Measurements from ENCODE around the gene NR6A1. TPM values are rescaled to one million over a fixed set of nuclear protein-coding genes. Genes with fewer than 3 reads are reported as not detected.
"Not testable (repeated sequence)": the region's sequence is repeated elsewhere in the genome, so short reads cannot be mapped to it uniquely, and the experiment has no call there.

NR6A1 gene
- polyA plus RNA-seq, 4 donors: 0.66 to 1.9 (median 1.3) TPM

GRCh38 chr9:124624735-124624992 is 146.4 kb downstream of the NR6A1 start:
- no peak for DNase-seq (ENCODE audit: low read depth in 4 of 4, low spot score in 2 of 4)

DNA sequence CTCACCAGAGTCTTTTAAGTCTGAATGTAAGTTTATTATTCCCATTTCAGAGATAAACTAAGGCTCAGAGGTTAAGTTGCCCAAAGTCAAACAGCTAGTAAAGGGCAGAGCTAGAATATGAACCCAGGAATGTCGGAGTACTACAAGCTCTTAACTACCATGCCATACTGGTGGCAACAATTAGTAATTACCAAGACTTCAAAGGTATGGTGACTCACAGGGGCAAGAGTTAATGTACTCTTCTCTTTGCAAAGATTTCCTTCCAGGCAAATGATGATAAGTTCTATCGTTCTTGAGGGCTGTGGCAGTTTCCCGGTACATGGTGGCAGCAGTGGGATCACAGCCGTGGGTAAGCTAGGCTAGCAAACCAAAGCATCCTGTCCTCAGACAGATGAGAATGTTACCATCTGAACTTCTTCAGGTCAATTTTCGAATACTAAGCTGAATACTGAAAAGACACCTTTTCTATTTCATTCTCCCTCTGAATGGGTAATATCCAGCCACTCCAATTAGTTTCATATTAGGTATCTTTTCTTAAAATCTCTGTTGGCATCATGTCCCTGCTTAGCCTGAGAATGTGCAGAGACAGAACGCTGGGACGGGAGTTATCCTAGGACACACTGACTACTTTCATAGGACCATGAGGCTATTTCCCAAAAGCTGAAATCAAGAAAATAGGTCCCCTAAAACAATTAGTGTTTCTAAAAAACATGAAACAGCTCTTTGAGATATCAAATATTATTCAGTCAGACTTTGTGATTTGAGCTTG is 147.0 kb downstream of the NR6A1 start:
- DNase-seq (ENCODE audit: low read depth in 4 of 4, low spot score in 2 of 4): no peak

GRCh38 chr9:124622882-124623281 is 148.2 kb downstream of the NR6A1 start:
- no peak for DNase-seq (ENCODE audit: low read depth in 4 of 4, low spot score in 2 of 4)

DNA sequence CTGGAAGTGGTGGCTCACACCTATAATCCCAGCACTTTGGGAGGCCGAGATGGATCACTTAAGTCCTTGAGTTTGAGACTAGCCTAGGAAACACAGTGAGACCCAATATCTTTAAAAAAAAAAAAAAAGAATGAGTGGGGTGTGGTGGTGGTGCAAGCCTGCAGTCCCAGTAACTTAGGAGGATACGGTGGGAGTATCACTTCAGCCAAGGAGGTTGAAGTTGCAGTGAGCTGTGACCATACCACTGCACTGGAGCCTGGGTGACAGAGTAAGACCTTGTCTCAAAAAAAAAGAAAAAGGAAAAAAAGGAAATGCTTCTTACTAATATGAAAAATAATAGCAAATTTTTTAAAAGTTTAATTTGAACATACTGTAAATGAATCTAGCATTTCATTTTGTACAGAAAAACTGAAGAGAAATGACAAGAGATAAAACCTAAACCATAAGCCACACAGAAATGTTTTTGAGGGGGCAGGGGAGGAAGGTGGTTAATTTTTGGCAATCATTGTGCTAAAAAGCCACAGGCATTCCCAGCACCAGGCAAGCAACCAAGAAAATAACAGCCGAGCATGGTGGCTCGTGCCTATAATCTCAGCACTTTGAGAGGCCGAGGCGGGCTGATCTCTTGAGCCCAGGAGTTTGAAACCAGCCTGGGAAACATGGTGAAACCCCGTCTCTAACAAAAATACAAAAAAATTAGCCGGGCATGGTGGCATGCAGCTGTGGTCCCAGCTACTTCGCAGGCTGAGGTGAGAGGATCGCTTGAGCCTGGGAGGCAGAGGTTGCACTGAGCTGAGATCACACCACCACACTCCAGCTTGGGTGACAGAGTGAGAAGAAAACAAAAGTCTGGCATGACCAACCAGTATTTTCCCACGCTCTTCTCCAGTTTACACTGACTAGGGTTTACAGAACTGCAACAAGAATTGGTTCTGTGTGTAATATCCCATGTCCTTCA is 149.5 kb downstream of the NR6A1 start:
- no peak for DNase-seq (ENCODE audit: low read depth in 4 of 4, low spot score in 2 of 4)

DNA sequence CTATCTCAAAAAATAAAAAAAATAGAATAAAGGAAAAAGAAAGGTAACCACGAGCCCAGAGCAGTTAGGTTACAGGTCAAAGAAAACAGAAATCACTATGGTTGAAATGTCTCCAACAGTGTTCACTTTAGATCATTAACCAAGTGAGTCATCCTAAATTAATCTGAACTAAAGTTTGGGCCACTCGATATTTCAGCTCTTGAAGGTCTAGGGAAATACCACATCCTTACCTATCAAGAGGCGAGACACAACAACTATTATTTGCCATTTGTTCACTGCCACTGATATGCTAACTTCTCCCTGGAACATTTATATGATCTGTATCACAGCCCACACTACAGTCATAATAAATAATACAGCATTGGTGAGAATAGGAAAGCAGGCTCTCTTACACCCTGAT is 152.6 kb downstream of the NR6A1 start:
- DNase-seq (ENCODE audit: low read depth in 4 of 4, low spot score in 2 of 4): no peak

DNA sequence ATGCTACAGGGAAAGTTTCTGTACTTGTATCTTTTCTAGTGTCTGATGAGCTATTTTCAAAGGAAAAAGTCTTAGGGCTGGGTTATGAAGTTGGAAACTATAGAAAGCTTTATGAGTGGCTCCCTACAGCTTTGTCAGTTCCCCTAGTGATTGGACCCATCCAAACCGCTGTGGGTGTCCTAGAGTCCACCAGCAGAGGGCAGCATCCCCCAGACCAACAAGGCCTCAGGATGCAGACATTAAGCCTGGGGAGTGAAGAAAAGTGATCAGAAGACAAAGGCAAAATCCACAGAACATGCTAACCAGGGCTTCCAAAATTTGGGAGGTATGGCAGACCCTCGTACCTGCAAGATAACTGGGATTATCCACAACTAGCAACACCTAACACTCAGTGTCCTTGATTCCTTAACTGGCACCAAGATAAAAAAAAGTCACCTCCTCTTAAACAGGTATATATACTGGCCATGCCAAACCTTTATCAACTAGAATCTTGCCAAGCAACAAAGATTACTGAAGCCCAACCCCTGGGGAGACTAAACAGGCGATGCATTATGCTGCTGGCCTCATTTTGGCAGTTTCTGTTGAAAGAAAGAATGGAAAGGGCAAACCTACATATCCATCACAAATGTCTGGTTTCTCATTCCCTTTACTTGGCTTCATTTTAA is 153.5 kb downstream of the NR6A1 start:
- DNase-seq (ENCODE audit: low read depth in 4 of 4, low spot score in 2 of 4): peak; percentile 45 to 71 (median 60)

DNA sequence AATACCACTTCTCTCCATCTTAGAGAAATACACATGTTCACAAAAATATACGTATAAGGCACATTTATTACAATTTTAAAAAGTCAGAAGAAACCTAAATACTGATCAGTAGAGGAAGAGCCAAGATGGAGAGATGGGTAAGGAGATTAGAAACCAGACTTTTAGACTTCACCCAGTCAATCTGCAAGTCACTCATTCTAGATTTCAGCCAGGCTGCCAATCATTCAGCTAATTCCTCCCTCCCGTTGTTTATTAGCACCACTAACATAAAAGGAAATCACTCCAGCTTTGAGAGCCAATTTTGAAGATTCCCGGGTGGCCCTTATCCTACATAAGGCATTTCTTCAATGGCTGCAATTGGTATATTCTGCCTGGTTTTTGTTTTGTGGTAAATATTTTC is 154.2 kb downstream of the NR6A1 start:
- DNase-seq (ENCODE audit: low read depth in 4 of 4, low spot score in 2 of 4): no peak

DNA sequence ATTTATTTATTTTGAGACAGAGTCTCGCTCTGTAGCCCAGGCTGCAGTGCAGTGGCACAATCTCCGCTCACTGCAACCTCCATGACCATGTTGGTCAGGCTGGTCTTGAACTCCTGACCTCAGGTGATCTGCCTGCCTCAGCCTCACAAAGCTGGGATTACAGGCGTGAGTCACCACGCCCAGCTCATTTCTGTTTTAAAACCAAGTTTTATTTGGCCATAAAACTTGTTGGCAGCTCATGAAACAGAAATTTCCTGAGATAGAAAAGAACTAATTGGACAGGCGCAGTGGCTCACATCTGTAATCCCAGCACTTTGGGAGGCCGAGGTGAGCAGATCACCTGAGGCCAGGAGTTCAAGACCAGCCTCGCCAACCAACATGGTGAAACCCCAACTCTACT is 155.3 kb downstream of the NR6A1 start:
- DNase-seq (ENCODE audit: low read depth in 4 of 4, low spot score in 2 of 4): not testable (repeated sequence)

DNA sequence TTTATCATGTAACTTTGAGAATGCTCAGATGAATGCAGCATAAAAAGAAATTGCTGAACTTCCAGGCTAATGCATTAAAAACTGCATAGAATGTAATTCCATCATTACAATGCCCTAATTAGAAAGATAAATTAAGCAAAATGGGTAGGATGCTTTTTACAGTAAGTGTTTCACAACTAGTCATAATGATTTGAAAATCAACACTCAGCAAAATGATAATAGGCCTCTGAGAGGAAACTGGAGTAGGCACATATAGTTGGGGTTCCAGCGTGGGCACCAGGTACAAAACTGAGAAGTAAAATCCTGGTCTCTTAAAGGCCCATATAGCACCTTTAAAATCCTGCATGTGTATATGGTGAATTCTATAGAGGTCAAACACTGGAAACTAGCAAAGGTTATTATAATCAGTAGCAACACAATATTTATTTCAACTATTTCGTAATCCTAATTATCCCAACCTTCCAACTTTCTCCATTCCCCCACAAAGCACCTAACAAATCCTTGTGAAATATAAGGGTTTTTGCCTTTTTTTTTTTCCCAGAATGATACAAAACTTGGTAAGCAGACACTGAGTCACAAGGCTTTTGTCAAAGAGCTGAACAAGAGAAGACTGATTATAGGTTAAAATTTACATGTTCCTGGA is 155.9 kb downstream of the NR6A1 start:
- no peak for DNase-seq (ENCODE audit: low read depth in 4 of 4, low spot score in 2 of 4)

DNA sequence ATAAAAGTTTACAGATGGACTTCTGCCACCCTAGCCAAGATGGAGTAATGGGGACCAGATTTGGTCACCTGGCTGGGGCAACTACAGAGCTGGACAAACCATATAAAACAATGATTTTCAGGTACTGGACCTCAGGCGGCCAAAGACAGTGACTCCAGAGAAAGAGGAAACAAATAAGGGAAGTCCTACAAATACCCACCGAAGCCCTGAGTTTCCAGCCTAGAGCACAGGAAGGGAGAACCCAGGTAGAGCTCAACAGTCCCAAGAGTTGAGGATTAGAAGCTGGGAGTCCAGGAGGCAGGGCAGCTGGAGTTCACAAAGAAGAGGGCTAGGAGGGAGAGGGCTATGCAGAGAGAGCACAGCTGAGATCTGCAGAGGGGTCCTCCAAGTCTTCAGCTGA is 157.3 kb downstream of the NR6A1 start:
- no peak for DNase-seq (ENCODE audit: low read depth in 4 of 4, low spot score in 2 of 4)

DNA sequence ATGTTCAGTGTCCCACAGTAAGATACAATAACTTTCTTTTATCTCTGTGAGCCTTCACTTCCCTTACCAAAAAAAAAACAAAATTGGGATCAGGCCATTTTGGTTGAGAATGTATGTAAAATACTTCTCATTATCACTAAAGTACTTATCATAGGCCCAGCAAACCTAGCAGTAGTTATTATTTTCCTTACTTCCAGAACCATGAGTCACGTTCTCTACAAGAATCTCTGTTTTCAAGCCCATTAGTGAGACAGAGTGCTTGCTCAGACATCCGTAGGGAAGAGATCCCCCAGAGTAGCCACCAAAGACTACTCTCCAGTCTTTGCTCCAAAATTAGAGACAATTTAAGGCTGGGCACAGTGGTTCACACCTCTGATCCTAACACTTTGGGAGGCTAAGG is 160.0 kb downstream of the NR6A1 start:
- no peak for DNase-seq (ENCODE audit: low read depth in 4 of 4, low spot score in 2 of 4)

GRCh38 chr9:124606027-124606426 is 165.1 kb downstream of the NR6A1 start:
- no peak for DNase-seq (ENCODE audit: low read depth in 4 of 4, low spot score in 2 of 4)

GRCh38 chr9:124605258-124605657 is 165.9 kb downstream of the NR6A1 start:
- DNase-seq (ENCODE audit: low read depth in 4 of 4, low spot score in 2 of 4): no peak

GRCh38 chr9:124602632-124603031 is 168.5 kb downstream of the NR6A1 start:
- no peak for DNase-seq (ENCODE audit: low read depth in 4 of 4, low spot score in 2 of 4)

GRCh38 chr9:124602204-124602603 is 168.9 kb downstream of the NR6A1 start:
- no peak for DNase-seq (ENCODE audit: low read depth in 4 of 4, low spot score in 2 of 4)

DNA sequence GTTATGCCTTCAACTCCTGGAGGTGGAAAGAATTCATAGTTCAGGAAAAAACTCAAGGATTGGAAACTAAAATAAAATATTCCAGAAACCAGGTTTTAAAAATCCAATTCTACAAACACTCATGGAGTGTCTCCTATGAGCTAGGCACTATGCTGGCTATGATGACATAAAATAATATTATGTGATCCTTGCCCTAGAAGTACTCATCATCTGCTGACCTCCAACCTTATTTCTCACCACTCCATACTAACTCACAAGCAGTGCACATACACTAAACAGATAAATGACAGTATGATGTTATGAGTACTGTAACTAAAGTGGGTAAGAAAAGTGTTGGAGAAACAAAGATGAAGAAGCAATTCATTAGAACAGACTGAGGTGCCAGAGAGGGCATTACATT is 170.7 kb downstream of the NR6A1 start:
- DNase-seq (ENCODE audit: low read depth in 4 of 4, low spot score in 2 of 4): no peak

- DNase-seq (ENCODE audit: low read depth in 4 of 4, low spot score in 2 of 4): no peak
Observed at GRCh38 chr9:124599121-124599795, 171.9 kb downstream of the NR6A1 start.

DNA sequence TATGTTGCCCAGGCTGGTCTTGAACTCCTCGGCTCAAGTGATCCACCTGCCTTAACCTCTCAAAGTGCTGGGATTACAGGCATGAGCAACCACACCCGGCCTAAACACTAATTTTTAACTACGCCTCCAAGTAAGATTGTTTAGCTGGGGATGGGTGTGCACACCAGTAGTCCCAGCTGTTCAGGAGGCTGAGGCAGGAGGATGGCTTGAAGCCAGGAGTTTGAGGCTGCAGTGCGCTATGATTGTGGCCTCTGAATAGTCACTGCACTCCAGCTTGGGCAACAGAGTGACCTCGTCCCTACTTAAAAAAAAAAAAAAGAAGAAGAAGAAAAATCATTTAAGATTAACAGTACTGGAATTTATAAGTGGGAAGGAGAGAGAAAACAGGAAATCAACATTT is 173.1 kb downstream of the NR6A1 start:
- no peak for DNase-seq (ENCODE audit: low read depth in 4 of 4, low spot score in 2 of 4)

- no peak for DNase-seq (ENCODE audit: low read depth in 4 of 4, low spot score in 2 of 4)
Observed at GRCh38 chr9:124596172-124596839, 174.8 kb downstream of the NR6A1 start.

DNA sequence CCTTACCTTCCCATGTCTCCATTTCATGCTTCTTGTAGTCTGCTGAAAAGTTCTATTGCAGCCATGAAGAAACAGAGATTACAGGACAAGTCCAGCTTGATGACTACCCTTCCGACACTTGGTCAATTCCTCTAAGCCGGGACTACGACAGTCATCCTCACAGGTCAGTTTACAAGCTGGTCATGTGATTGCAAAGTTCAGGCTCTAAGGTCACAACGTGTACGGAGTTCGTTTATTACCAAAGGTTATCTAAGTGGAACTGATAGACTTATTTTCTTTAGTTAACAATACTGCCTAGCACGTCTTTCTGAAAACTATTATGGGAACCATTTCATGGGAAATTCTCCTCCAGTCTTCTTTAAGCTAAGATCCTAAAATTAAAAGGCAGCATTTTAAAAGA is 175.4 kb downstream of the NR6A1 start:
- DNase-seq (ENCODE audit: low read depth in 4 of 4, low spot score in 2 of 4): no peak
